SK-N-SH (cell line): ENCODE results near the gene PEX16. TPM values are rescaled to one million over a fixed set of nuclear protein-coding genes. Genes with fewer than 3 reads are reported as not detected.

Source experiments
- CTCF ChIA-PET: fragments of 300-600, 350-600 bp; formaldehyde crosslinking; extraction: SDS; loops from one replicate; lab custom pipeline; 2021; lab: Yijun Ruan, JAX
- POLR2A ChIA-PET: fragments of 350-600 bp; sonication (Branson Sonifier 250); formaldehyde crosslinking; extraction: SDS; loops from one replicate; lab custom pipeline; 2020; ENCODE audit warnings: antibody characterized with exemption, inconsistent platforms; lab: Yijun Ruan, JAX
- DNase-seq: peaks from one replicate; pipeline ENCODE4 v3.0.0; 2012
- H2AFZ ChIP-seq: fragments of 200-600 bp; sonication (generic); 2 replicates; pipeline ENCODE4 v1.8.1; 2016; ENCODE audit warnings: antibody characterized with exemption, mild to moderate bottlenecking, low read depth
- H3F3A ChIP-seq: fragments of 200-600 bp; sonication (generic); replicated peaks from 2 replicates; pipeline ENCODE3; 2016; ENCODE audit warnings: antibody characterized with exemption, mild to moderate bottlenecking; ENCODE audit not compliant: insufficient read depth
- H3K27ac ChIP-seq, 2 experiments: fragments of 200-500 bp in 1 of 2; fragments of 200-600 bp in 1 of 2; sonication (Bioruptor generic) in 1 of 2; sonication (generic), shearing (Covaris generic) in 1 of 2; 2 replicates each; pipeline versions ENCODE4 v1.5.1 to v1.6.1; 2014 to 2016; ENCODE audit warnings: low read depth in 2 of 2, inconsistent platforms in 1 of 2, low read length in 1 of 2, mild to moderate bottlenecking in 1 of 2, mixed read lengths in 1 of 2
- H3K27me3 ChIP-seq: fragments of 200-600 bp; sonication (generic), shearing (Covaris generic); 2 replicates; pipeline ENCODE4 v1.6.1; 2016; ENCODE audit warnings: mixed run types; ENCODE audit not compliant: insufficient read depth
- H3K36me3 ChIP-seq, 2 experiments: fragments of 200-500 bp in 1 of 2; fragments of 200-600 bp in 1 of 2; sonication (Bioruptor generic) in 1 of 2; sonication (generic) in 1 of 2; replicated peaks in 1 of 2; 2 replicates each; pipeline versions ENCODE3 to v1.5.1; 2014 to 2016; ENCODE audit warnings: low read length in 1 of 2, mild to moderate bottlenecking in 1 of 2; ENCODE audit not compliant: insufficient read depth in 2 of 2, control insufficient read depth in 1 of 2
- H3K4me1 ChIP-seq, 2 experiments: fragments of 200-500 bp in 1 of 2; fragments of 200-600 bp in 1 of 2; sonication (Bioruptor generic) in 1 of 2; sonication (generic), shearing (Covaris generic) in 1 of 2; 2 replicates each; pipeline versions ENCODE4 v1.5.1 to v1.6.1; 2014 to 2016; ENCODE audit warnings: low read depth in 1 of 2, low read length in 1 of 2, mixed run types in 1 of 2; ENCODE audit not compliant: insufficient read depth in 2 of 2, control insufficient read depth in 1 of 2
- H3K4me2 ChIP-seq: fragments of 200-600 bp; sonication (generic), shearing (Covaris generic); 2 replicates; pipeline ENCODE4 v1.6.1; 2017; ENCODE audit warnings: mixed run types
- H3K4me3 ChIP-seq, 2 experiments: fragments of 200-500 bp in 1 of 2; fragments of 200-600 bp in 1 of 2; sonication (Bioruptor generic) in 1 of 2; sonication (generic), shearing (Covaris generic) in 1 of 2; 2 replicates each; pipeline versions ENCODE4 v1.5.1 to v1.8.1; 2014 to 2016; ENCODE audit warnings: low read depth in 2 of 2, inconsistent platforms in 1 of 2, low read length in 1 of 2, mild to moderate bottlenecking in 1 of 2, mixed read lengths in 1 of 2, moderate library complexity in 1 of 2
- H3K79me2 ChIP-seq: fragments of 200-600 bp; sonication (generic); 2 replicates; pipeline ENCODE4 v1.8.1; 2017; ENCODE audit warnings: mild to moderate bottlenecking; ENCODE audit not compliant: insufficient read depth
- H3K9ac ChIP-seq: fragments of 200-600 bp; sonication (generic); 2 replicates; pipeline ENCODE4 v1.6.1; 2017; ENCODE audit warnings: mixed run types
- H3K9me2 ChIP-seq: fragments of 200-600 bp; sonication (generic); 2 replicates; pipeline ENCODE4 v1.6.1; 2017; ENCODE audit warnings: mixed run types
- H3K9me3 ChIP-seq: fragments of 200-600 bp; sonication (generic); 2 replicates; pipeline ENCODE4 v1.6.1; 2017; ENCODE audit warnings: mixed run types, mild to moderate bottlenecking, moderate library complexity
- H4K20me1 ChIP-seq: fragments of 200-600 bp; sonication (generic); 2 replicates; pipeline ENCODE4 v1.6.1; 2017; ENCODE audit warnings: mild to moderate bottlenecking, mixed run types; ENCODE audit not compliant: insufficient read depth
- CHD2 ChIP-seq: fragments of 150-350 bp; IDR thresholded peaks from 2 replicates; pipeline ENCODE4 v1.6.1; 2018; ENCODE audit warnings: low read length; ENCODE audit not compliant: partially characterized antibody
- ELF1 ChIP-seq: IDR thresholded peaks from 2 replicates; pipeline ENCODE4 v1.4.0; 2012
- GABPA ChIP-seq: IDR thresholded peaks from 2 replicates; pipeline ENCODE4 v1.4.0; 2012; ENCODE audit warnings: low read depth, mild to moderate bottlenecking
- GATA2 ChIP-seq: sonication (generic); formaldehyde crosslinking; IDR thresholded peaks from 2 replicates; pipeline ENCODE4 v1.5.0; 2020; ENCODE audit warnings: mild to moderate bottlenecking, missing genetic modification reagents
- IRF3 ChIP-seq: fragments of 150-350 bp; IDR thresholded peaks from 2 replicates; pipeline ENCODE4 v1.6.1; 2016; ENCODE audit warnings: mild to moderate bottlenecking, low read depth, low read length
- JUND ChIP-seq: IDR thresholded peaks from 2 replicates; pipeline ENCODE4 v1.4.0; 2012
- MAX ChIP-seq: IDR thresholded peaks from 2 replicates; pipeline ENCODE4 v1.4.0; 2012; ENCODE audit warnings: low read depth
- MEF2A ChIP-seq: IDR thresholded peaks from 2 replicates; pipeline ENCODE4 v1.4.0; 2012; ENCODE audit warnings: low read depth, borderline replicate concordance
- MXI1 ChIP-seq: IDR thresholded peaks from 2 replicates; pipeline ENCODE4 v1.6.1; 2012; ENCODE audit warnings: mild to moderate bottlenecking, low read depth, low read length, improper control_type of control experiment
- NFIC ChIP-seq: IDR thresholded peaks from 2 replicates; pipeline ENCODE4 v1.4.0; 2012; ENCODE audit warnings: borderline replicate concordance
- NRF1 ChIP-seq: IDR thresholded peaks from 2 replicates; pipeline ENCODE4 v1.6.1; 2012; ENCODE audit warnings: low read depth, mild to moderate bottlenecking, low read length
- PBX3 ChIP-seq: IDR thresholded peaks from 2 replicates; pipeline ENCODE4; 2012
- POLR2AphosphoS5 ChIP-seq: IDR thresholded peaks from 2 replicates; pipeline ENCODE4 v1.6.1; 2012; ENCODE audit warnings: low read depth, low read length
- RCOR1 ChIP-seq: fragments of 150-350 bp; IDR thresholded peaks from 2 replicates; pipeline ENCODE4 v1.6.1; 2017; ENCODE audit warnings: antibody characterized with exemption, low read length
- RFX5 ChIP-seq: IDR thresholded peaks from 2 replicates; pipeline ENCODE4 v1.6.1; 2012; ENCODE audit warnings: mild to moderate bottlenecking, improper control_type of control experiment, low read length
- RXRA ChIP-seq: IDR thresholded peaks from 2 replicates; pipeline ENCODE4 v1.4.0; 2012; ENCODE audit warnings: low read depth, mild to moderate bottlenecking, borderline replicate concordance
- TAF1 ChIP-seq: IDR thresholded peaks from 2 replicates; pipeline ENCODE4 v1.6.1; 2012; ENCODE audit warnings: low read depth, mild to moderate bottlenecking, low read length, moderate library complexity, borderline replicate concordance
- TEAD4 ChIP-seq: IDR thresholded peaks from 2 replicates; pipeline ENCODE4 v1.4.0; 2012; ENCODE audit warnings: mild to moderate bottlenecking, borderline replicate concordance; ENCODE audit not compliant: insufficient read depth
- USF1 ChIP-seq: IDR thresholded peaks from 2 replicates; pipeline ENCODE4 v1.4.0; 2012; ENCODE audit warnings: low read depth, borderline replicate concordance
- YY1 ChIP-seq: IDR thresholded peaks from 2 replicates; pipeline ENCODE4 v1.4.0; 2012; ENCODE audit warnings: low read depth, mild to moderate bottlenecking
- WGBS: methylation state at CpG from one replicate; pipeline ENCODE4 v1.1.6; 2017; ENCODE audit warnings: low lambda C conversion rate; 5-methylcytosine and 5-hydroxymethylcytosine counted together
- polyA plus RNA-seq, 3 experiments: library from polyadenylated mRNA; depleted of rRNA; stranded (reverse); fragments of >200 nt; gene quantifications; 2 replicates each; pipeline ENCODE4 v1.2.3, GENCODE V29; 2012

The PEX16 gene
- polyA plus RNA-seq, 1 of the 3 experiments (the other 2 are of a cell fraction), result 46.4 TPM

- no peak overlapping the region for H3K9ac ChIP-seq
- TF ChIP-seq RFX5 (no peak), NFIC (no peak), RXRA (no peak), RCOR1 (no peak), PBX3 (no peak), ELF1 (no peak), YY1 (no peak), NRF1 (no peak), JUND (no peak), MAX (no peak), POLR2AphosphoS5 (no peak)
- no peaks in the 10 kb centered on the region for H3K36me3 ChIP-seq
- no peak overlapping the region for H3K27ac ChIP-seq
- peaks cover 8% of the 10 kb centered on the region for H3K79me2 ChIP-seq
- H3K4me3 ChIP-seq, result peak overlapping the region in 1 of 2 experiments; percentile 45; a peak in 2 of 4 replicates
- peaks cover 4% of the 10 kb centered on the region for H3F3A ChIP-seq
- peak overlapping the region; percentile 50; the same call in 1 of the 2 replicates for H3K4me2 ChIP-seq
- no peaks in the 10 kb centered on the region for H3K9me2 ChIP-seq
- H3K4me1 ChIP-seq, result peaks cover 2 to 9% of the 10 kb centered on the region in 2 experiments; a peak in 3 of 4 replicates
- ChIA-PET POLR2A (no interaction called here), CTCF (interaction anchor here (6.2 kb wide), 1 partner anchor 49 kb away, joined by 35 read pairs; no protein-coding TSS in a partner anchor)
- no peaks in the 10 kb centered on the region for H3K27me3 ChIP-seq
- H4K20me1 ChIP-seq, result no peaks in the 10 kb centered on the region
- peak; percentile 60 for DNase-seq
- no peak overlapping the region for H2AFZ ChIP-seq
- H3K9me3 ChIP-seq, result no peaks in the 10 kb centered on the region
- 89% methylated on average over 21 of the region's 54 CpGs for WGBS
Observed at GRCh38 chr11:45921561-45922424, 4.1 kb upstream of the PEX16 start.

GRCh38 chr11:45920531-45921477 is 3.1 kb upstream of the PEX16 start:
- 84% methylated on average over 3 of the region's 6 CpGs for WGBS
- Histone ChIP-seq H3F3A (peaks cover 4% of the 10 kb centered on the region), H3K27me3 (no peaks in the 10 kb centered on the region), H3K4me1 (peaks cover 7 to 17% of the 10 kb centered on the region in 2 experiments; a peak in 3 of 4 replicates), H3K9me3 (no peaks in the 10 kb centered on the region), H4K20me1 (no peaks in the 10 kb centered on the region), H3K36me3 (peaks cover 0 to 2% of the 10 kb centered on the region in 2 experiments), H3K4me3 (no peak overlapping the region), H3K79me2 (peaks cover 18% of the 10 kb centered on the region), H2AFZ (no peak overlapping the region), H3K4me2 (no peak overlapping the region), H3K27ac (no peak overlapping the region), H3K9ac (no peak overlapping the region), H3K9me2 (no peaks in the 10 kb centered on the region)
- CTCF ChIA-PET, result interaction anchor here (6.2 kb wide), 1 partner anchor 48 kb away, joined by 35 read pairs; no protein-coding TSS in a partner anchor
- peak; percentile 6 for DNase-seq
- POLR2A ChIA-PET, result no interaction called here
- TF ChIP-seq JUND (no peak), GABPA (no peak), IRF3 (no peak), TAF1 (no peak), RXRA (no peak), USF1 (no peak), CHD2 (no peak), NRF1 (no peak), RFX5 (no peak), GATA2 (CRISPR knock-in tag) (no peak), MEF2A (no peak), TEAD4 (no peak), YY1 (no peak), MXI1 (no peak), RCOR1 (no peak)
